ENCODE results near the gene GPR150. TPM values are rescaled to one million over a fixed set of nuclear protein-coding genes. Genes with fewer than 3 reads are reported as not detected.

The GPR150 gene
- total RNA-seq (2016; rRNA removed; fragmentation: Illumina TruSeq; extraction: Trizol) (not detected in 2 replicates), polyA plus RNA-seq (2011; rRNA removed) (0.03 TPM in 1 of 2 replicates, not detected in the other), polyA minus RNA-seq (2011; rRNA and poly(A)+ RNA removed; ENCODE audit: low replicate concordance) (not detected in 2 replicates), Bru-seq, nascent RNA (percentile 26 among the genes with signal in this experiment), BruChase-seq, experiment 1, labeled RNA remaining after a 6-hour chase (percentile 19 among the genes with signal in this experiment), BruChase-seq, experiment 2, labeled RNA remaining after a 2-hour chase (not detected)
- total RNA-seq (2016; cell fraction: cytosol; rRNA removed; fragmentation: Illumina TruSeq; extraction: Trizol; ENCODE audit: low read depth): not detected in 2 replicates
- total RNA-seq (2016; cell fraction: insoluble cytoplasmic fraction; rRNA removed; fragmentation: Illumina TruSeq; extraction: Trizol): not detected in 2 replicates
- not detected in 2 replicates for total RNA-seq (2016; cell fraction: membrane; rRNA removed; fragmentation: Illumina TruSeq; extraction: Trizol)
- not detected in 2 replicates for total RNA-seq (2016; cell fraction: nucleus; rRNA removed; fragmentation: Illumina TruSeq; extraction: Trizol)
- not detected in 2 replicates for polyA plus RNA-seq (2011; cell fraction: cytosol; rRNA removed)
- polyA plus RNA-seq (2011; cell fraction: nucleus; rRNA removed): 0.06 TPM in 1 of 2 replicates, not detected in the other
- not detected in 2 replicates for polyA plus RNA-seq (2012)
- not detected in 2 replicates for polyA plus RNA-seq (2016; cell fraction: cytosol; fragmentation: Illumina TruSeq; extraction: Trizol; ENCODE audit: low read depth)
- not detected in 2 replicates for polyA plus RNA-seq (2016; cell fraction: insoluble cytoplasmic fraction; fragmentation: Illumina TruSeq; extraction: Trizol; ENCODE audit: low read depth)
- not detected in 2 replicates for polyA plus RNA-seq (2016; cell fraction: membrane; fragmentation: Illumina TruSeq; extraction: Trizol; ENCODE audit: low read depth)
- polyA plus RNA-seq (2016; cell fraction: nucleus; fragmentation: Illumina TruSeq; extraction: Trizol; ENCODE audit: insufficient read depth, low read depth): not detected in 2 replicates
- polyA minus RNA-seq (2011; cell fraction: cytosol; rRNA and poly(A)+ RNA removed): not detected in 2 replicates
- polyA minus RNA-seq (2011; cell fraction: nucleus; rRNA and poly(A)+ RNA removed): not detected in 2 replicates
- long read RNA-seq, experiment 1: 0 reads
- long read RNA-seq, experiment 2: 0 reads

GRCh38 chr5:95620030-95620869, at the start of gene GPR150:
GPR150 (plus strand) TSS chr5:95620087; CDS start chr5:95620276, 189 bp downstream.
- FAIRE-seq (no peak), ATAC-seq (peak; percentile 78), DNase-seq (ENCODE audit: low spot score) (peak; percentile 15)
- no TSS peak for BruUV-seq (replicated peaks)
- Histone ChIP-seq H3K4me3 (replicated peaks in 1 of 3; ENCODE audit: insufficient read depth in 1 of 3, low read depth in 2 of 3, low read length in 3 of 3) (peak within 1 kb of the TSS; percentile 47 to 74 (median 54)), H3K27me3 (ENCODE audit: control insufficient read depth in 1 of 2, insufficient read depth in 2 of 2, low read length in 2 of 2) (peaks cover 7 to 59% of the 10 kb centered on the region in 2 experiments), H3K9me3 (ENCODE audit: low read length) (no peaks in the 10 kb centered on the region), H4K20me1 (ENCODE audit: insufficient read depth, low read length) (no peaks in the 10 kb centered on the region), H2AFZ (ENCODE audit: low read length) (no peak within 1 kb of the TSS), H3K4me1 (ENCODE audit: insufficient read depth, low read length) (peaks cover 25% of the 10 kb centered on the region), H3K9ac (ENCODE audit: insufficient read depth, low read depth, low read length) (0 out of 2 replicates have a peak within 1 kb of the TSS, but pooled peaks have one; percentile 23), H3K79me2 (ENCODE audit: insufficient read depth, low read length) (no peaks in the 10 kb centered on the region), H3K27ac (ENCODE audit: extremely low read length, insufficient read depth, low read length) (no peak within 1 kb of the TSS), H3K36me3 (replicated peaks in 1 of 2; ENCODE audit: control insufficient read depth in 1 of 2, insufficient read depth in 2 of 2, low read length in 2 of 2) (no peaks in the 10 kb centered on the region), H3K4me2 (ENCODE audit: low read depth, low read length) (peak within 1 kb of the TSS; percentile 85)
- intact Hi-C loops (cut with micrococcal nuclease; ENCODE audit: unreplicated experiment): no loop called here
- in situ Hi-C loops (cut with HindIII; ENCODE audit: extremely low pct_ligation_motif_present, low pct_unique_long_range_greater_than_20kb): no loop called here
- 11% methylated on average over 19 of the region's 85 CpGs for WGBS (ENCODE audit: low lambda C conversion rate)
- CTCF ChIA-PET (ENCODE audit: low intra/inter-chr PET ratio, low total read pairs): no interaction called here
- POLR2A ChIA-PET: no interaction called here
- TF ChIP-seq NCOA2 (CRISPR knock-in tag; IDR thresholded peaks at IDR 0.05): peak; percentile 10; the same call in 1 of the 2 replicates
- TF ChIP-seq KDM5B (CRISPR knock-in tag; IDR thresholded peaks at IDR 0.05; ENCODE audit: borderline replicate concordance): peak; percentile 10; the same call in 1 of the 2 replicates
- peak; percentile 33; the same call in 1 of the 2 replicates for TF ChIP-seq ZBTB43 (CRISPR knock-in tag; conservative IDR thresholded peaks at IDR 0.05)
- TF ChIP-seq CREBL2 (CRISPR knock-in tag; IDR thresholded peaks at IDR 0.05; ENCODE audit: borderline replicate concordance): peak; percentile 82; the same call in 1 of the 2 replicates
- TF ChIP-seq MXI1 (IDR thresholded peaks at IDR 0.05; ENCODE audit: borderline replicate concordance, low read depth, low read length): 0 out of 3 replicates have a peak, but pooled peaks have one; percentile 6
- TF ChIP-seq HDAC1 (CRISPR knock-in tag; IDR thresholded peaks at IDR 0.05): peak; percentile 32; the same call in 1 of the 2 replicates
- 0 out of 2 replicates have a peak, but pooled peaks have one; percentile 62 for TF ChIP-seq ZFYVE20 (CRISPR knock-in tag; IDR thresholded peaks at IDR 0.05; ENCODE audit: borderline replicate concordance, low read depth)
- 0 out of 2 replicates have a peak, but pooled peaks have one; percentile 15 for TF ChIP-seq KLF12 (CRISPR knock-in tag; IDR thresholded peaks at IDR 0.05; ENCODE audit: borderline replicate concordance)
- TF ChIP-seq MAZ (IDR thresholded peaks at IDR 0.05; ENCODE audit: borderline replicate concordance, low read depth, low read length): no peak
- TF ChIP-seq MAZ (CRISPR knock-in tag; IDR thresholded peaks at IDR 0.05; ENCODE audit: low read depth): 0 out of 2 replicates have a peak, but pooled peaks have one; percentile 54
- 0 out of 2 replicates have a peak, but pooled peaks have one; percentile 9 for TF ChIP-seq NR0B2 (CRISPR knock-in tag; IDR thresholded peaks at IDR 0.05)
- 0 out of 2 replicates have a peak, but pooled peaks have one; percentile 50 for TF ChIP-seq ZNF564 (CRISPR knock-in tag; IDR thresholded peaks at IDR 0.05)
- 0 out of 2 replicates have a peak, but pooled peaks have one; percentile 11 for TF ChIP-seq FOXK1 (CRISPR knock-in tag; IDR thresholded peaks at IDR 0.05; ENCODE audit: borderline replicate concordance, low read depth)
- 0 out of 2 replicates have a peak, but pooled peaks have one; percentile 22 for TF ChIP-seq FOXO1 (CRISPR knock-in tag; IDR thresholded peaks at IDR 0.05)
- 0 out of 2 replicates have a peak, but pooled peaks have one; percentile 9 for TF ChIP-seq ZFAT (CRISPR knock-in tag; conservative IDR thresholded peaks at IDR 0.05)
- peak; percentile 8 for TF ChIP-seq IKZF4 (CRISPR knock-in tag; IDR thresholded peaks at IDR 0.05; ENCODE audit: borderline replicate concordance, low read depth, not compliant biosample characterization)
